LNCAP (cell line): ENCODE results near the gene GALNT18.

Experiments
- TF ChIP-seq, protein P1 (sequence below): fragments of 450-650 bp; IDR thresholded peaks from 2 replicates; pipeline ENCODE4 v1.5.1; 2017; ENCODE audit warnings: mild to moderate bottlenecking

Gene GALNT18

DNA sequence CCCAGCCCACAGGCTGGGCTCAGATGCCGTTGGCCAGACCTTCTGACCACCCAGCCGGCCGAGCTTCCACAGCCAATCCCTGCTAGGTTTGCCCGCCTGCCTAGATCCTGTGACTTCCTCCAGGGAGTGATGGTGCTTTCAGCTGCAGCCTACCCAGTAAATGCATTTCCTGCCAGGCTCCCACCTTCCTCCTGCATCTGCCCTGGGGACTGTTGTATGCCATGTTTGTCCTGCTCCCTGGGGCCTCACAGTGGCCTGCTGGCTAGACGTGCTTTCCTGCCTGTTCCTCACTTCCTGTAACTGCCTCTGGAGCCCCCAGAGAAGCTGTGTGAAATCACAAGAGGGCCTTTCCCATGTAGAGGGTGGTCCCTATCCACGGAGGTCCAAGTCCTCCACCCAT is 86.2 kb downstream of the GALNT18 start:
- TF ChIP-seq, protein P1, sequence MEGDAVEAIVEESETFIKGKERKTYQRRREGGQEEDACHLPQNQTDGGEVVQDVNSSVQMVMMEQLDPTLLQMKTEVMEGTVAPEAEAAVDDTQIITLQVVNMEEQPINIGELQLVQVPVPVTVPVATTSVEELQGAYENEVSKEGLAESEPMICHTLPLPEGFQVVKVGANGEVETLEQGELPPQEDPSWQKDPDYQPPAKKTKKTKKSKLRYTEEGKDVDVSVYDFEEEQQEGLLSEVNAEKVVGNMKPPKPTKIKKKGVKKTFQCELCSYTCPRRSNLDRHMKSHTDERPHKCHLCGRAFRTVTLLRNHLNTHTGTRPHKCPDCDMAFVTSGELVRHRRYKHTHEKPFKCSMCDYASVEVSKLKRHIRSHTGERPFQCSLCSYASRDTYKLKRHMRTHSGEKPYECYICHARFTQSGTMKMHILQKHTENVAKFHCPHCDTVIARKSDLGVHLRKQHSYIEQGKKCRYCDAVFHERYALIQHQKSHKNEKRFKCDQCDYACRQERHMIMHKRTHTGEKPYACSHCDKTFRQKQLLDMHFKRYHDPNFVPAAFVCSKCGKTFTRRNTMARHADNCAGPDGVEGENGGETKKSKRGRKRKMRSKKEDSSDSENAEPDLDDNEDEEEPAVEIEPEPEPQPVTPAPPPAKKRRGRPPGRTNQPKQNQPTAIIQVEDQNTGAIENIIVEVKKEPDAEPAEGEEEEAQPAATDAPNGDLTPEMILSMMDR: no peak

DNA sequence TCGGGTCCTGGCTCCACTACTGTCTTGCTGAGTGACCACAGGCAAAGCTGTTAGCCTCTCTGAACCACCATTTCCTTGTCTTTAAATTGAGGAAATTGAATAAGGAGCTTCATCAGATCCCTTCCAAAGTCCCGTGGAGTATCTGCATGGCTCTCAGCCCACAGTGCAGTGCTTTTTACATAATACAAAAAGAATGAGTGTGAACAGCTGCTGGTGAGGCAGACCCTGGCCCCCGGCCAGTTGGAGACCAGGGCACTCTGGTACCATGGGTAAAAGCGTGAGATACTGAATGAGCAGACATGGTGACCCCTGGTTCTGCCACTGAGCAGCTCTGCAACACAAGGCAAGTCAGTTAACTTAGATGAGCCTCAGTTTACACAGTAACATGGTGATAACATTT is 86.8 kb downstream of the GALNT18 start:
- TF ChIP-seq, protein P1: no peak

DNA sequence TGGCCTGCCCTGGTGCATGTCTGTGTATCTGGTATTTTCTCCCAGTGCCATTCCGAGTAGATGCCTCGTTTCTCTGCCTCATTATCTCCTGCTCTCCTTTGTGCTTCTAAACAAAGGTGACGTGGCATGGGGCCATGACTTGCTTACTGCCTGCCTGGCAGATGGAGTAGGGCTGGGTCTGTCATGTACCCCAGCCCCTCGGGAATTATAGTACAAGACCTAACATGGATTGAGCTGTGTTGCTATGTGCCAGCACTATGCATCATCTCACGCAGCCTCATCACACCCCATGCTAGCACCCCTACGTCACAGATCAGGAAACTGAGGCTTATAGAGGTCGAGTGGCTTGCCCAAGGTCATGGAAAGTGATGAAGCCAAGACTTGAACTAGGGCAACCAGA is 88.1 kb downstream of the GALNT18 start:
- TF ChIP-seq, protein P1: no peak

DNA sequence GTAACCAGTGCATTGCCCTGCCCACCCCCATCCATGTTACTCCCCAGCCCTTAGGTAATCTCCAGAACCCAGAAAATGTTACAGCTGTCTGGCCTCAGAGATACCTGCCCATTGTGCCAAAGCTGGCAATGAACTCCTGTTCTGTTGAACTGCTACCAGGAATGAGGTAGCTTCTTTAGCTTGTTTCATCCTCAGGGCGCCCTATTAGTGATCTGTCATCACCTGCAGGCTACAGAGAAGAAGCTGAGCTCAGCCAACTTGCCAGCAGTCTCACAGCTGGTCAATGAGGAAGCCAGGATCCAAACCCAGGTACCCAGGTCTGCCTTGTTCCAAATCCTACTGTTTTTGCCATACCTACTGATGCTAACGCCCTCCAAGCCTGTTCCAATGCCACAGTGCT is 88.7 kb downstream of the GALNT18 start:
- TF ChIP-seq, protein P1: no peak

DNA sequence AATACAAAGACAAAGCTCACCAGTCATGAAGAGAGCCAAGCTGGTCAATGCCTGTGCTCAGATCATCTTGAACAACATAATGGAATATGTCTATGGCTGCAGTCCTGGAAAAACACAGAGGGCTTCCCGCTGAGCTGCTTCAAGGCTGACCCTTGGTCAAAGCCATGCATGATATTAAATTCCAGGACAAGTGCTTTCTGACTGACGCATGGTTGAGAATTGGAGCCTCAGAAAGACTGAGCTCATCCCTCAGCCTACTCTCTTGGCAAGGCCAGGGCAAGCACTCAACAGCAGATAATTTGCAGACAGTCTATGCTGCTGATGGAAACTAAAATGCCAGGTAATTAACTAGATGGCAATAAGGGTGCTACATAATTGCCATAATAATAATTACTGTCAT is 89.2 kb downstream of the GALNT18 start:
- TF ChIP-seq, protein P1: no peak

DNA sequence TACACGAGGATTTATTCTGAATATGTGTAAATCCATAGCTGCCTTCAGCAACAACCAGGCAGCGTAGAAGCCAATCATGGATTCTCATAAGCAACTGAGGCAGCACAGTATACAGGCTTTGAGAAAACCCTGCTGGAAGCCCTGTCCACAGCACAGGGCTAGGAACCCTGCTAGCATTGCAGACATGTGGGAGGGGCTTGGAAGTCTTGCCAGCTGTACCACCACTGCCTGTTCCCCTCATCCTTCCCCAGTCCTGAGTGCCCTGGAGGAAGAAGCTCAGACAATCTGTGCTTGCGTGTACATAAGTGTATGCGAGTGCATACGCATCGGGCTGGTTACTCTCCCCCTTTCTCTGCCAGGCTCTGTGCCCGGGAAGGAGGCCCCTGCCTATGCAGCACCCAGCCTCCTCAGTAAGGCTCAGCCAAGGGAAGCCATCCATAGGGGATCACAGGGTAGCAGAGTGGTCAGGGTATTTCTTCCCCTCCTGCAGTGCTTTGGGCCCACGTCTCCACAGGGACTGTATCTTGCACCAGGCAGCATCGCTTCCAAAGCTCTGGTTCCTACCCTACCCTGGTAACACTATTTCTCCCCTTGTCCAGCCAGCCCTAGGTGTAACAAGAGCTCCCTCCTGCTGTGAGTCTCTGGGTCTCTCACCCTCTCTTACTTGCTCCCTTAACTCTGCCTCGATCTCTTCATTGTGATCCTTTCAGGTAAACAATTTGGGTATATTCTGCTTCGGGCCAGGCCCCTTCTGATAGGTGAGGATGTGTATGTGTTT is 90.5 kb downstream of the GALNT18 start:
- TF ChIP-seq, protein P1: no peak

DNA sequence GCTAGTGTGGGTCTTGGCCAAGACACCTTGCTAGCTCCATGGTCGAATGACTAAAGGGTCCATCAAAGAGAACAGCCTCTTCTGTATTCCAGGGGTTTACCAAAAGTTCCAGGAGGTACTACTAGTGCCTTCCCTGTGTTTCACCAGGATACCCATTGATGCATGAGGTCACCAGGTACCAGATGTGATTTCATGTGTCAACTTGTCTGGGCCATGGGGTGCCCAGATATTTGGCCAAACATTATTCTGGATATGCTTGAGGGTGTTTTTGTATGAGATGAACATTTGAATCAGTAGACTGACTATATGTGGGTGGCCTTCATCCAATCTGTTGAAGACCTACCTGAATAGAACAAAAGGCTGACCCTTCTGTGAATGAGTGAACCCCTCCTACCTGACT is 92.8 kb downstream of the GALNT18 start:
- TF ChIP-seq, protein P1: no peak

DNA sequence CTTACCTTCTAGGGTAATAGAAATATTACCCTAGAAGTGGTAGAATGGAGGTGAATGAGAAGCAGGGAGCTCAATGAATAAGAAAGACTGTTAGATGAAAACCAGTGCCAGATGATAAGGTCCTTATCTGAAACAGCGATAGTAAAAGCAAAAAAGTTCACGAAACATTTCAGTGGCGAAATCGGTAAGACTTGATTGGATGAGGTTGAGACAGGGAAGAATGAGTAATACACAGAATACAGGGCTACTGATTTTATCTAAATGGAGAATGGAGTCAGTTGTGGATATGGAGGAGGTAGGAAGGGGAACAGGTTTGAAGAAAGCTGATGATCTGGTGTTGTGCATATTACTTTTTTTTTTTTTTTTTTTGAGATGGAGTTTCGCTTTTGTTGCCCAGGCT is 96.5 kb downstream of the GALNT18 start:
- TF ChIP-seq, protein P1: no peak
